Ovary (tissue), 9 donors: Measurements from ENCODE around the gene DLG1. TPM values are rescaled to one million over a fixed set of nuclear protein-coding genes. Genes with fewer than 3 reads are reported as not detected.

Source experiments
- DNase-seq, 5 donors: peaks; one replicate each; pipeline ENCODE4 v3.0.0-alpha.2; 2019 to 2020
- H3K27ac ChIP-seq, 2 donors: fragments of 200-600 bp; one replicate each; pipeline versions ENCODE4 v1.5.1 to v1.8.0; 2019 to 2022
- H3K27me3 ChIP-seq: fragments of 200-600 bp; one replicate; pipeline ENCODE4 v1.8.0; 2022
- H3K36me3 ChIP-seq: fragments of 200-600 bp; sonication (generic); one replicate; pipeline ENCODE4 v1.5.1; 2019
- H3K4me1 ChIP-seq: one replicate; pipeline ENCODE4 v1.8.1; 2013; ENCODE audit warnings: mild to moderate bottlenecking, moderate library complexity; ENCODE audit not compliant: insufficient read depth
- H3K4me3 ChIP-seq: fragments of 200-600 bp; sonication (generic); one replicate; pipeline ENCODE4 v1.5.1; 2017
- H3K9me3 ChIP-seq, 2 donors: fragments of 200-600 bp in 1 of 2; sonication (generic) in 1 of 2; one replicate each; pipeline versions ENCODE4 v1.5.1 to v1.8.1; 2013 to 2019; ENCODE audit warnings: mild to moderate bottlenecking in 1 of 2, moderate library complexity in 1 of 2
- CTCF ChIP-seq, 3 donors: fragments of 450-650 bp in 2 of 3; fragments of 200-600 bp in 1 of 3; IDR thresholded peaks; one replicate each; pipeline versions ENCODE4 v1.5.1 to v1.8.0; 2016 to 2022; ENCODE audit warnings: antibody characterized with exemption in 3 of 3, mild to moderate bottlenecking in 1 of 3
- EP300 ChIP-seq: sonication (generic); formaldehyde crosslinking; IDR thresholded peaks from one replicate; pipeline ENCODE4 v1.6.1; 2017; ENCODE audit warnings: antibody characterized with exemption
- POLR2A ChIP-seq: fragments of 450-650 bp; IDR thresholded peaks from one replicate; pipeline ENCODE4 v1.6.1; 2017; ENCODE audit warnings: antibody characterized with exemption, mild to moderate bottlenecking, moderate library complexity
- WGBS, 3 donors: extraction: QIAGEN DNeasy Blood & Tissue Kit in 1 of 3; methylation state at CpG; one replicate each; pipeline versions ENCODE4 v1.1.5 to v1.1.7; 2013 to 2017; 5-methylcytosine and 5-hydroxymethylcytosine counted together
- intact Hi-C, 4 donors: fragments of 100-400 bp; cut with DNase I; formaldehyde crosslinking; loops; one replicate each; pipeline versions ENCODE4 v1.11.0 to v1.15.1; 2022 to 2023
- polyA plus RNA-seq, 2 donors: library from polyadenylated mRNA; stranded (reverse); fragments of 200-250 nt in 1 of 2; fragments of 350-450 nt in 1 of 2; fragmentation: Illumina TruSeq in 1 of 2; extraction: RNeasy Lipid Tissue Mini Kit (QIAGEN cat#74804) in 1 of 2; gene quantifications; one replicate each; pipeline ENCODE4 v1.2.3, GENCODE V29; 2013 to 2014
- total RNA-seq, 7 donors: library from RNA; depleted of rRNA in 2 of 7; stranded (reverse); fragments of >200 nt in 2 of 7; fragmentation: NEBNext Ultra II Directional in 3 of 7; extraction: Animal tissue kit (Norgen Biotek cat#: 25700) in 3 of 7; gene quantifications; one replicate each; pipeline versions ENCODE4 v1.1.0 to v1.2.4, GENCODE V29; 2016 to 2023
- donor health status: DM: no; HTN: no; CAD: no; lungs with moderate emphysema.
- donor health status: DM: no; HTN: no; CAD: no.
- donor health status: Bipolar disorder and iron deficiency.
- donor health status: DM: yes; HTN: yes; CAD: no.
- donor health status: DM: no; HTN: no; CAD: no.
- donor health status: DM: yes; HTN: yes; CAD: no.

DLG1 gene
- total and polyA plus RNA-seq, 9 donors = 20.5 to 99.1 (median 62.5) TPM

GRCh38 chr3:197025736-197026480, 272.5 kb downstream of the DLG1 start:
- H3K9me3 ChIP-seq = no peaks in the 10 kb centered on the region
- intact Hi-C loops = no loop called here
- DNase-seq = peak in 1 of 5 donors; percentile 29
- H3K4me3 ChIP-seq = no peak overlapping the region
- TF ChIP-seq CTCF (IDR thresholded peaks at IDR 0.05) = no peak
- TF ChIP-seq POLR2A = no peak
- TF ChIP-seq EP300 = no peak
- 89 to 92% (median 91%) methylated on average over 21 of the region's 21 CpGs for WGBS, 3 donors
- peaks cover 3% of the 10 kb centered on the region for H3K4me1 ChIP-seq
- no peaks in the 10 kb centered on the region for H3K36me3 ChIP-seq
- H3K27ac ChIP-seq = no peak overlapping the region
- no peaks in the 10 kb centered on the region for H3K27me3 ChIP-seq

- intact Hi-C loops = no loop called here
- H3K27ac ChIP-seq = no peak overlapping the region
These were observed 273.3 kb downstream of the DLG1 start for GRCh38 chr3:197024881-197025735.

GRCh38 chr3:197023998-197024651, 274.3 kb downstream of the DLG1 start:
- no peaks in the 10 kb centered on the region for H3K27me3 ChIP-seq
- H3K9me3 ChIP-seq = no peaks in the 10 kb centered on the region
- DNase-seq = peak in 1 of 5 donors; percentile 36
- no peak overlapping the region for H3K4me3 ChIP-seq
- 62 to 70% (median 67%) methylated on average over 35 to 36 of the region's 36 CpGs for WGBS, 3 donors
- no peak overlapping the region for H3K27ac ChIP-seq
- TF ChIP-seq EP300 = no peak
- TF ChIP-seq POLR2A = no peak
- no peak for TF ChIP-seq CTCF (IDR thresholded peaks at IDR 0.05)
- peaks cover 2% of the 10 kb centered on the region for H3K4me1 ChIP-seq
- intact Hi-C loops = no loop called here
- H3K36me3 ChIP-seq = no peaks in the 10 kb centered on the region

More at GRCh38 chr3:197024881-197025735, 273.3 kb downstream of the DLG1 start:
- H3K36me3 ChIP-seq = no peaks in the 10 kb centered on the region
- peak in 1 of 5 donors; percentile 21 for DNase-seq
- TF ChIP-seq POLR2A (no peak), CTCF (IDR thresholded peaks at IDR 0.05) (no peak), EP300 (no peak)
- no peaks in the 10 kb centered on the region for H3K27me3 ChIP-seq
- 91 to 92% (median 91%) methylated on average over 28 of the region's 28 CpGs for WGBS, 3 donors
- H3K4me1 ChIP-seq = peaks cover 3% of the 10 kb centered on the region
- no peaks in the 10 kb centered on the region for H3K9me3 ChIP-seq
- H3K4me3 ChIP-seq = no peak overlapping the region

- DNase-seq = peak in 1 of 5 donors; percentile 30
- Histone ChIP-seq H3K27me3 (no peaks in the 10 kb centered on the region), H3K4me1 (no peaks in the 10 kb centered on the region), H3K4me3 (no peak overlapping the region), H3K36me3 (no peaks in the 10 kb centered on the region), H3K27ac (no peak overlapping the region), H3K9me3 (no peaks in the 10 kb centered on the region)
- no peak for TF ChIP-seq CTCF (IDR thresholded peaks at IDR 0.05)
- no peak for TF ChIP-seq POLR2A
- TF ChIP-seq EP300 = no peak
- WGBS, 3 donors = 37 to 57% (median 52%) methylated on average over 27 of the region's 27 CpGs
- intact Hi-C loops = no loop called here
These were observed 275.0 kb downstream of the DLG1 start for GRCh38 chr3:197023241-197023997.
